ENCODE data around the gene NCAM2.

The NCAM2 gene

DNA sequence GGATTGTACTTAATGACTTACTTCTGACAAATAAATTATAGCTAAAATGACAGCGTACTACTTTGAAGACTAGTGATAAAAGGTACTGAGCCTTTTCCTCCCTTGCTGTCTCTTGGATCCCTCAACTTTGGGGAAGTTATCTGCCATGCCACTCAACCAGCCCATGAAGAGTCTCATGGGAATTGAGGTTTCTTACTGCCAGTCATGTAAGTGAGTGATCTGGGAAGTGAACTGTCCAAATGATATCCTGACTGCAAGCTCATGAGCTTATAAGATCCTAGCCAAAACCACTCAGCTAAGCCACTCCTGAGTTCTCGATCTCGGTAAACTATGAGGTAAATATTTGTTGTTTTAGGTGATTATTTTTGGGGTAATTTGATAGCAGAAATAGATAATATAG lies 247.8 kb downstream of the NCAM2 start:
- no peak overlapping the region for H3K27ac ChIP-seq (ENCODE audit: insufficient read depth in 1 of 2, low read depth in 1 of 2, low read length in 2 of 2, poor library complexity in 1 of 2, severe bottlenecking in 2 of 2)
- no CpG with 5 or more reads among the region's 3 CpGs for WGBS (ENCODE audit: insufficient coverage)
- DNase-seq, result no peak
- H3K9me3 ChIP-seq (ENCODE audit: control extremely low read depth in 1 of 5, control insufficient read depth in 4 of 5, insufficient read depth in 2 of 5, low read depth in 1 of 5, low read length in 4 of 5), result no peaks in the 10 kb centered on the region
- no peaks in the 10 kb centered on the region for H3K27me3 ChIP-seq (replicated peaks in 2 of 5; ENCODE audit: control insufficient read depth in 4 of 5, insufficient read depth in 5 of 5, low read length in 4 of 5)
- H3K36me3 ChIP-seq (ENCODE audit: control insufficient read depth in 4 of 4, insufficient read depth in 4 of 4, low read length in 3 of 4), result no peaks in the 10 kb centered on the region
- H3K4me3 ChIP-seq (ENCODE audit: control insufficient read depth in 1 of 7, extremely low read depth in 1 of 7, insufficient read depth in 4 of 7, low read depth in 2 of 7, low read length in 6 of 7), result no peak overlapping the region
- no peaks in the 10 kb centered on the region for H3K4me1 ChIP-seq (ENCODE audit: control extremely low read depth in 1 of 4, control insufficient read depth in 4 of 4, insufficient read depth in 4 of 4, low read length in 3 of 4)
- CTCF ChIA-PET, result no interaction called here
- POLR2A ChIA-PET, result no interaction called here

DNA sequence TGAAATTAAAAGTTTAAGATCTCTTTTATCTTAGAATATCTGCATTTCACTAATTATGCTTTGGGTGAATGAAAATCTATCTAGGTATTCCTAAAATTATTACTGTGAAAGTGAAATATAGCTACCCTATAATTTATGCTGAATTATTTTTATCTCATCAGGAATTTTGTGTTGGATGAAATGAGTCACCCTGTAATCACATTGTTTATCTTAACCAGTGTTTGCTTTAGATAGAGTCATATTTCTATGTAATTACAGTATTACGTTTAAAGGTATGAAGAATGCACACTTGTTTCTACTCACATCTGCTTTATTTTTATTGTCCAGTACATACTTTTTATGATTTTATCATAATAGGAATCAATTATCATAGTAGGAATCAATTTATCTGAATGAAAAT lies 249.2 kb downstream of the NCAM2 start:
- ChIA-PET CTCF (no interaction called here), POLR2A (no interaction called here)
- DNase-seq, result no peak
- H3K4me1 ChIP-seq (ENCODE audit: control extremely low read depth in 1 of 4, control insufficient read depth in 4 of 4, insufficient read depth in 4 of 4, low read length in 3 of 4), result peaks cover 0 to 1% (median 0%) of the 10 kb centered on the region in 4 experiments
- no peaks in the 10 kb centered on the region for H3K27me3 ChIP-seq (replicated peaks in 2 of 5; ENCODE audit: control insufficient read depth in 4 of 5, insufficient read depth in 5 of 5, low read length in 4 of 5)
- no peaks in the 10 kb centered on the region for H3K9me3 ChIP-seq (ENCODE audit: control extremely low read depth in 1 of 5, control insufficient read depth in 4 of 5, insufficient read depth in 2 of 5, low read depth in 1 of 5, low read length in 4 of 5)
- H3K27ac ChIP-seq (ENCODE audit: insufficient read depth in 1 of 2, low read depth in 1 of 2, low read length in 2 of 2, poor library complexity in 1 of 2, severe bottlenecking in 2 of 2), result no peak overlapping the region
- H3K4me3 ChIP-seq (ENCODE audit: control insufficient read depth in 1 of 7, extremely low read depth in 1 of 7, insufficient read depth in 4 of 7, low read depth in 2 of 7, low read length in 6 of 7), result no peak overlapping the region
- H3K36me3 ChIP-seq (ENCODE audit: control insufficient read depth in 4 of 4, insufficient read depth in 4 of 4, low read length in 3 of 4), result no peaks in the 10 kb centered on the region
- WGBS (ENCODE audit: insufficient coverage), result no CpG with 5 or more reads among the region's 1 CpG

DNA sequence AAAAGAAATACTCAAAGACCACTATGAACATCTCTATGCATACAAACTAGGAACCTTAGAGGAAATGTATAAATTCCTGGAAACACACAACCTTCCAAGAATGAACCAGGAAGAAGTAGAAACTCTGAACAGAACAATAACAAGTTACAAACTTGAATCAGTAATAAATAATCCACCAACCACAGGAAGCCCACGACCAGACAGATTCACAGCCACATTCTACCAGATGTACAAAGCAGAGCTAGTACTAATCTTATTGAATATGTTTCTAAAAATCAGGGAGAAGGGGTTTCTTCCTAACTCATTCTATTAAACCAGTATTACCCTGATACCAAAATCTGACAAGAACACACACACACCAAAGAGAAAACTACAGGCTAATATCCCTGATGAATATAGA lies 263.8 kb downstream of the NCAM2 start:
- ChIA-PET POLR2A (no interaction called here), CTCF (no interaction called here)
- H3K4me1 ChIP-seq (ENCODE audit: control extremely low read depth in 1 of 4, control insufficient read depth in 4 of 4, insufficient read depth in 4 of 4, low read length in 3 of 4), result peaks cover 0 to 12% (median 9%) of the 10 kb centered on the region in 4 experiments
- no peak overlapping the region for H3K27ac ChIP-seq (ENCODE audit: insufficient read depth in 1 of 2, low read depth in 1 of 2, low read length in 2 of 2, poor library complexity in 1 of 2, severe bottlenecking in 2 of 2)
- H3K4me3 ChIP-seq (ENCODE audit: control insufficient read depth in 1 of 7, extremely low read depth in 1 of 7, insufficient read depth in 4 of 7, low read depth in 2 of 7, low read length in 6 of 7), result no peak overlapping the region
- no CpG with 5 or more reads among the region's 1 CpG for WGBS (ENCODE audit: insufficient coverage)
- peak in 1 of 3 donors; percentile 17 for DNase-seq
- no peaks in the 10 kb centered on the region for H3K27me3 ChIP-seq (replicated peaks in 2 of 5; ENCODE audit: control insufficient read depth in 4 of 5, insufficient read depth in 5 of 5, low read length in 4 of 5)
- no peaks in the 10 kb centered on the region for H3K36me3 ChIP-seq (ENCODE audit: control insufficient read depth in 4 of 4, insufficient read depth in 4 of 4, low read length in 3 of 4)
- H3K9me3 ChIP-seq (ENCODE audit: control extremely low read depth in 1 of 5, control insufficient read depth in 4 of 5, insufficient read depth in 2 of 5, low read depth in 1 of 5, low read length in 4 of 5), result peaks cover 0 to 5% (median 0%) of the 10 kb centered on the region in 5 experiments

DNA sequence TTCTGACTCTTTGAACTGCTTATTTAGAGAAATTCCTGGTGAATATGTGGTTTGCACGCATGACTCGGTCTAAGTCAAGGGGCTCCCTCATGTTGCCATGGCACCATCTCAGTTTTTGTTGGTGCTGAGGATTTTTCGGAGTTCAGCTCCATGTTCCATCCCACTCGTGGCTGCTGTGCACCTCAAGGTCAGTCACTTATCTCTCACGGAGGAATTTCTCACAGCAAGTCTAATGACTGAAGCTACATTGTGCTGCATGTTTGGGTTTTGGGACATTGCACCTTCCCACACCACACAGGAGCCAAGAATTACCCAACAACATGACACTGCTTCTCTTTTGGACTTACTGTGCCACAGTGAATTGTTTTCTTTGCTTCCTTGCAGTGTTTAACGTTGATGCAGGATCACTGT lies 269.9 kb downstream of the NCAM2 start:
- POLR2A ChIA-PET, result no interaction called here
- Histone ChIP-seq H3K27ac (ENCODE audit: insufficient read depth in 1 of 2, low read depth in 1 of 2, low read length in 2 of 2, poor library complexity in 1 of 2, severe bottlenecking in 2 of 2) (no peak overlapping the region), H3K4me1 (ENCODE audit: control extremely low read depth in 1 of 4, control insufficient read depth in 4 of 4, insufficient read depth in 4 of 4, low read length in 3 of 4) (no peaks in the 10 kb centered on the region), H3K9me3 (ENCODE audit: control extremely low read depth in 1 of 5, control insufficient read depth in 4 of 5, insufficient read depth in 2 of 5, low read depth in 1 of 5, low read length in 4 of 5) (no peaks in the 10 kb centered on the region), H3K36me3 (ENCODE audit: control insufficient read depth in 4 of 4, insufficient read depth in 4 of 4, low read length in 3 of 4) (no peaks in the 10 kb centered on the region), H3K27me3 (replicated peaks in 2 of 5; ENCODE audit: control insufficient read depth in 4 of 5, insufficient read depth in 5 of 5, low read length in 4 of 5) (no peaks in the 10 kb centered on the region), H3K4me3 (ENCODE audit: control insufficient read depth in 1 of 7, extremely low read depth in 1 of 7, insufficient read depth in 4 of 7, low read depth in 2 of 7, low read length in 6 of 7) (no peak overlapping the region)
- DNase-seq, result no peak
- CTCF ChIA-PET, result no interaction called here
- WGBS (ENCODE audit: insufficient coverage), result 100% methylated on average over 3 of the region's 6 CpGs

DNA sequence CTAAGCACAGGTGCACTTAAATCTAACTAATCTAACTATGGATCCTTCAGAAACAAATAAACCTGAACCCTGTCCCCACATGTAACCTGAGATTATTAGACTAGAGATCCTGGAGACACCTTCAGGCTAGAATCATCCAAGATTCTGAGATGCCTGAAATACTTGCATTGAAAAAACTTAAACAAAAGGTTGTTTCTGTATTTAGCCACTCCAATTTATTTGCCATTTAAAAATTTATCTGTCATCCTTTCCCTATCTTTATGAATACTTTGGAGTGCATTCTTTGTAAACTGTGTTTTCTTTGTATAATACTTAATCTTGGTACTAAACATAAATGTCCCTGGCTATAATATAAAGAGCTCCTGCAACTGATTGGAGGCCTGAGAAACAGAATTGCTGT lies 270.7 kb downstream of the NCAM2 start:
- ChIA-PET POLR2A (no interaction called here), CTCF (no interaction called here)
- no peaks in the 10 kb centered on the region for H3K4me1 ChIP-seq (ENCODE audit: control extremely low read depth in 1 of 4, control insufficient read depth in 4 of 4, insufficient read depth in 4 of 4, low read length in 3 of 4)
- no peaks in the 10 kb centered on the region for H3K36me3 ChIP-seq (ENCODE audit: control insufficient read depth in 4 of 4, insufficient read depth in 4 of 4, low read length in 3 of 4)
- H3K4me3 ChIP-seq (ENCODE audit: control insufficient read depth in 1 of 7, extremely low read depth in 1 of 7, insufficient read depth in 4 of 7, low read depth in 2 of 7, low read length in 6 of 7), result no peak overlapping the region
- H3K27me3 ChIP-seq (replicated peaks in 2 of 5; ENCODE audit: control insufficient read depth in 4 of 5, insufficient read depth in 5 of 5, low read length in 4 of 5), result no peaks in the 10 kb centered on the region
- no peaks in the 10 kb centered on the region for H3K9me3 ChIP-seq (ENCODE audit: control extremely low read depth in 1 of 5, control insufficient read depth in 4 of 5, insufficient read depth in 2 of 5, low read depth in 1 of 5, low read length in 4 of 5)
- H3K27ac ChIP-seq (ENCODE audit: insufficient read depth in 1 of 2, low read depth in 1 of 2, low read length in 2 of 2, poor library complexity in 1 of 2, severe bottlenecking in 2 of 2), result no peak overlapping the region
- no peak for DNase-seq

DNA sequence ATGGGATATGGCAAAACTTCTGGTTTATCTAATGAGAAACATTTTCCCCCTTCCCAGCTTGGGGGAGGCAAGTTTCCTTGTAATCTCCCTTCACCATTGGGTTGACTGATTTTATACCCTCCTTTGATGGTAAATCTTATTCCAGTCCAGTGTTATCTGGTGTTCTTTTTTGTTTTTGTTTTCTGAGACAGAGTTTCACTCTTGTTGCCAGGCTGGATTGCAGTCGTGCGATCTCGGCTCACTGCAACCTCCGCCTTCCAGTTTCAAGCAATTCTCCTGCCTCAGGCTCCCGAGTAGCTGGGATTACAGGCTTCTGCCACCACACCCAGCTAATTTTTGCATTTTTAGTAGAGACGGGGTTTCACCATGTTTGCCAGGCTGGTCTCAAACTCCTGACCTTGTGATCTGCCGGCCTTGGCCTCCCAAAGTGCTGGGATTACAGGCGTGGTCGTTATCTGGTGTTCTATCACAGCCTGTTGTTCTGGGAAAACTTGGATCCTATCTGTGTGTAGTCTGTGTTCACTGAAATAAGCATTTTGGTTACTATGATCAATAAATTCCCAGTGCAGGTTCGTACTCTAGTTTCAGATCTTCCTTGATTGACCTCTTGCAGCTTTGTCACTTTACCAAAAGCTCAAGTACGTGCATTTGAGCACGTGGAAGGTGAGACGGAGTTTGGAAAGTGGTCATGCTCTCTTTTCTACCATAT lies 281.1 kb downstream of the NCAM2 start:
- H3K4me1 ChIP-seq (ENCODE audit: control extremely low read depth in 1 of 4, control insufficient read depth in 4 of 4, insufficient read depth in 4 of 4, low read length in 3 of 4), result no peaks in the 10 kb centered on the region
- no peak for DNase-seq
- no peaks in the 10 kb centered on the region for H3K27me3 ChIP-seq (replicated peaks in 2 of 5; ENCODE audit: control insufficient read depth in 4 of 5, insufficient read depth in 5 of 5, low read length in 4 of 5)
- H3K4me3 ChIP-seq (ENCODE audit: control insufficient read depth in 1 of 7, extremely low read depth in 1 of 7, insufficient read depth in 4 of 7, low read depth in 2 of 7, low read length in 6 of 7), result no peak overlapping the region
- 91% methylated on average over 9 of the region's 13 CpGs for WGBS (ENCODE audit: insufficient coverage)
- no peak overlapping the region for H3K27ac ChIP-seq (ENCODE audit: insufficient read depth in 1 of 2, low read depth in 1 of 2, low read length in 2 of 2, poor library complexity in 1 of 2, severe bottlenecking in 2 of 2)
- H3K9me3 ChIP-seq (ENCODE audit: control extremely low read depth in 1 of 5, control insufficient read depth in 4 of 5, insufficient read depth in 2 of 5, low read depth in 1 of 5, low read length in 4 of 5), result no peaks in the 10 kb centered on the region
- ChIA-PET CTCF (no interaction called here), POLR2A (no interaction called here)
- H3K36me3 ChIP-seq (ENCODE audit: control insufficient read depth in 4 of 4, insufficient read depth in 4 of 4, low read length in 3 of 4), result no peaks in the 10 kb centered on the region

DNA sequence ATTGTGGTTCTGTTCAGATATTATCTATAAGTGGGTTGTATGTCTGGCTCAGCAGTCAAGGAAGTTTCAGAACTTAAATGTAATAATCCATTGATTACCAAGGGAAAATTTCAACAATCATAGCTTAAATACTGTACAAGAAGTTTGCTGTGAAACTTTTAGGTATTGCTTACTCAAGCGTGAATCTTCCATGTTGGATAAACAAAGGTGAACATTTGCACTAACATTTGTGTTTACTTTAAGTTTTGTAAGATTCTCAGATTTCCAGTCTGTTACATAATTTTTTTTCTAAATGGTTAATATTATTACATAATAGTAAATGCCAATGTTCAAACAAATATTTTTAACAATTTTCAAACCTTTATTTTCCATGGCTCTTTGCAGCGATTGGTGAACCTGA lies 285.6 kb downstream of the NCAM2 start:
- CTCF ChIA-PET, result no interaction called here
- H3K4me1 ChIP-seq (ENCODE audit: control extremely low read depth in 1 of 4, control insufficient read depth in 4 of 4, insufficient read depth in 4 of 4, low read length in 3 of 4), result no peaks in the 10 kb centered on the region
- POLR2A ChIA-PET, result no interaction called here

More for the DNA sequence above, 285.6 kb downstream of the NCAM2 start:
- Histone ChIP-seq H3K27me3 (replicated peaks in 2 of 5; ENCODE audit: control insufficient read depth in 4 of 5, insufficient read depth in 5 of 5, low read length in 4 of 5) (no peaks in the 10 kb centered on the region), H3K36me3 (ENCODE audit: control insufficient read depth in 4 of 4, insufficient read depth in 4 of 4, low read length in 3 of 4) (no peaks in the 10 kb centered on the region), H3K4me3 (ENCODE audit: control insufficient read depth in 1 of 7, extremely low read depth in 1 of 7, insufficient read depth in 4 of 7, low read depth in 2 of 7, low read length in 6 of 7) (no peak overlapping the region), H3K27ac (ENCODE audit: insufficient read depth in 1 of 2, low read depth in 1 of 2, low read length in 2 of 2, poor library complexity in 1 of 2, severe bottlenecking in 2 of 2) (no peak overlapping the region), H3K9me3 (ENCODE audit: control extremely low read depth in 1 of 5, control insufficient read depth in 4 of 5, insufficient read depth in 2 of 5, low read depth in 1 of 5, low read length in 4 of 5) (no peaks in the 10 kb centered on the region)
- no CpG with 5 or more reads among the region's 2 CpGs for WGBS (ENCODE audit: insufficient coverage)
- DNase-seq, result no peak
